Erythroblast (primary cell): Measurements from ENCODE around the gene FGF22.

ENCODE experiments used
- GATA1 ChIP-seq: IDR thresholded peaks from 2 replicates; pipeline ENCODE4 v1.6.1; 2011; ENCODE audit warnings: low read depth, mild to moderate bottlenecking, control low read depth, low read length, moderate library complexity
- POLR2A ChIP-seq: IDR thresholded peaks from 2 replicates; pipeline ENCODE4 v1.6.1; 2011; ENCODE audit warnings: mild to moderate bottlenecking, low read length

DNA sequence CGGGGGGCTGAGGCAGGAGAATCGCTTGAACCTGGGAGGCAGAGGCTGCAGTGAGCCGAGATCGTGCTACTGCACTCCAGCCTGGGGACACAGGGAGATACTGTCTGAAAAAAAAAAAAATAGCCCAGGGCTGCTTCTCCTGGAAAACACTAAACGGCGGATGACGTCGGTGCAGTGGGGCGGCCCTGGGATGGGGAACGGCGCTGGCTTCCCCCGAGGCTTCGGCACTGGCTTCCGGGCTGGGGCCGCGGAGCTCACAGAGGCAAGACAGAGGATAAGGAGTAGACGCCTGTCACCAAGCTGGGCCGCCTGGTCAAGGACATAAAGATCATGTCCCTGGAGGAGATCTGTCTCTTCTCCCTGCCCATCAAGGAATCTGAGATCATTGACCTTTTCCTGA, 50.5 kb downstream of the FGF22 start:
- TF ChIP-seq POLR2A = no peak
- no peak for TF ChIP-seq GATA1
